HepG2 (cell line): ENCODE measurements around the gene KATNB1. TPM values are rescaled to one million over a fixed set of nuclear protein-coding genes. Genes with fewer than 3 reads are reported as not detected.

Experiments
- AGO1 ChIP-seq: fragments of 200-400 bp; formaldehyde crosslinking; IDR thresholded peaks from 2 replicates; pipeline ENCODE4 v1.6.1; 2017; ENCODE audit warnings: mild to moderate bottlenecking, low read depth, low read length, moderate library complexity; ENCODE audit not compliant: poor library complexity, severe bottlenecking
- ARHGAP35 ChIP-seq: sonication (generic); formaldehyde crosslinking; IDR thresholded peaks from 2 replicates; pipeline ENCODE4 v1.9.0; 2022; ENCODE audit warnings: mild to moderate bottlenecking, inconsistent platforms, moderate library complexity, missing genetic modification reagents, borderline replicate concordance
- MEIS1 ChIP-seq: sonication (generic); formaldehyde crosslinking; IDR thresholded peaks from 2 replicates; pipeline ENCODE4 v1.9.0; 2021; ENCODE audit warnings: mild to moderate bottlenecking, missing genetic modification reagents, moderate library complexity, borderline replicate concordance
- YY1 ChIP-seq: IDR thresholded peaks from 2 replicates; pipeline ENCODE4 v1.6.1; 2011; ENCODE audit warnings: low read length, low read depth, moderate library complexity, mild to moderate bottlenecking; ENCODE audit not compliant: insufficient read depth, insufficient replicate concordance
- polyA plus RNA-seq, 8 experiments: library from polyadenylated mRNA; depleted of rRNA in 3 of 8; stranded (reverse) in 7 of 8; unstranded in 1 of 8; fragments of >200 nt; fragmentation: Illumina TruSeq in 4 of 8; extraction: Trizol in 4 of 8; gene quantifications; 2 replicates each; pipeline versions ENCODE4 v1.2.1 to v1.2.3, GENCODE V29; 2011 to 2016; ENCODE audit warnings: low read depth in 4 of 8, missing spikeins in 1 of 8, mixed read lengths in 1 of 8; ENCODE audit not compliant: insufficient read depth in 1 of 8
- total RNA-seq, 5 experiments: library from RNA; depleted of rRNA; stranded (reverse); fragments of >200 nt; fragmentation: Illumina TruSeq; extraction: Trizol; gene quantifications; 2 replicates each; pipeline ENCODE4 v1.2.3, GENCODE V29; 2016; ENCODE audit warnings: low read depth in 1 of 5
- TF ChIP-seq, protein P1 (sequence below): IDR thresholded peaks from 2 replicates; pipeline ENCODE4 v1.6.1; 2016; ENCODE audit warnings: low read depth, missing genetic modification reagents, missing compliant biosample characterization
- TF ChIP-seq, protein P2 (sequence below): sonication (generic); formaldehyde crosslinking; IDR thresholded peaks from 2 replicates; pipeline ENCODE4 v1.4.0; 2020; ENCODE audit warnings: missing genetic modification reagents, borderline replicate concordance
- TF ChIP-seq, protein P3 (sequence below), 2 experiments: IDR thresholded peaks; 2 replicates each; pipeline ENCODE4 v1.6.1; 2011 to 2012; ENCODE audit warnings: low read length in 2 of 2, borderline replicate concordance in 1 of 2, low read depth in 1 of 2, mild to moderate bottlenecking in 1 of 2, moderate library complexity in 1 of 2
- TF ChIP-seq, protein P4 (sequence below): sonication (generic); formaldehyde crosslinking; IDR thresholded peaks from 2 replicates; pipeline ENCODE4 v1.4.0; 2020; ENCODE audit warnings: missing genetic modification reagents

Gene KATNB1
- total and polyA plus RNA-seq, 2 of the 13 experiments (the other 11 are each of a cell fraction or from before 2014, with no cell fraction given), result 31.5 to 43.5 TPM

DNA sequence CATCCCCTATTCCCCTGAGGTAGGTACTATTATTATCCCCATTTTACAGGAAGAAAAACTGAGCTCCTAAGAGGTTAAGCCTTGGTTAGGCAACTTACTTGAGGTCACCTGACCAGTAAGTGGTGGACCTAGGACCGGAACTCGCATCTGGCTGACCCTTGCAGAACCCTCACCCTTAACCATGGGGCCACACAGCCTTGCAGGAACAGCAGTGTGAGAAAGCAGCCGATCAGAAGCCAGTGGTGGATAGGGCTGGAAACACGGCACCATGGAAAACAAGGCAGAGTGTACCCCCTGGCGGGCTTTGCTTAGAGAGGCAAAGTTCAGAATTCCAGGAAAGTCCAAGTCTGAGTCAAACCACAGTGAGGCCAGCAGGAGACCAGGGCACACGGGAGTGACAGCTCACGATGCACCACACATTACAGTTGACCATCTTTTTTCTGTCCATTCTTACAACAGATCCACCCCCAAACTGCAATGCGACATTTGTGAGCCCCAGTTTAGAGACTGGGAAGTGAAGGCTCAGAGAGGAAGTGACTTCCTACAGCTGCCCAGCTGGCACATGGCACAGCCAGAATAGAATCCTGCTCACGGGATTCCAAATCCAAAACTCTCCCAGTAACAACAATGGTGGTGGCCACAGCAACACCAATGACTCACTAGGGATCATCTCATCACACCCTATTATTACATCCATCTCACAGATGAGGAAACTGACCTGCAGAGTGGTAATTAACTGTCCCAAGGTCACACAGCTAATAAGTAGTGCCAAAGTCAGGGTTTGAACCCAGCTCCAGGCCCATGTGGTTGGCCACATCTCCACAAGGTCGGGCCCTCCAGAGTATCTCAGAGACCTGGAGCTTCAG, 46.4 kb downstream of the KATNB1 start (continued):
- TF ChIP-seq, protein P1, sequence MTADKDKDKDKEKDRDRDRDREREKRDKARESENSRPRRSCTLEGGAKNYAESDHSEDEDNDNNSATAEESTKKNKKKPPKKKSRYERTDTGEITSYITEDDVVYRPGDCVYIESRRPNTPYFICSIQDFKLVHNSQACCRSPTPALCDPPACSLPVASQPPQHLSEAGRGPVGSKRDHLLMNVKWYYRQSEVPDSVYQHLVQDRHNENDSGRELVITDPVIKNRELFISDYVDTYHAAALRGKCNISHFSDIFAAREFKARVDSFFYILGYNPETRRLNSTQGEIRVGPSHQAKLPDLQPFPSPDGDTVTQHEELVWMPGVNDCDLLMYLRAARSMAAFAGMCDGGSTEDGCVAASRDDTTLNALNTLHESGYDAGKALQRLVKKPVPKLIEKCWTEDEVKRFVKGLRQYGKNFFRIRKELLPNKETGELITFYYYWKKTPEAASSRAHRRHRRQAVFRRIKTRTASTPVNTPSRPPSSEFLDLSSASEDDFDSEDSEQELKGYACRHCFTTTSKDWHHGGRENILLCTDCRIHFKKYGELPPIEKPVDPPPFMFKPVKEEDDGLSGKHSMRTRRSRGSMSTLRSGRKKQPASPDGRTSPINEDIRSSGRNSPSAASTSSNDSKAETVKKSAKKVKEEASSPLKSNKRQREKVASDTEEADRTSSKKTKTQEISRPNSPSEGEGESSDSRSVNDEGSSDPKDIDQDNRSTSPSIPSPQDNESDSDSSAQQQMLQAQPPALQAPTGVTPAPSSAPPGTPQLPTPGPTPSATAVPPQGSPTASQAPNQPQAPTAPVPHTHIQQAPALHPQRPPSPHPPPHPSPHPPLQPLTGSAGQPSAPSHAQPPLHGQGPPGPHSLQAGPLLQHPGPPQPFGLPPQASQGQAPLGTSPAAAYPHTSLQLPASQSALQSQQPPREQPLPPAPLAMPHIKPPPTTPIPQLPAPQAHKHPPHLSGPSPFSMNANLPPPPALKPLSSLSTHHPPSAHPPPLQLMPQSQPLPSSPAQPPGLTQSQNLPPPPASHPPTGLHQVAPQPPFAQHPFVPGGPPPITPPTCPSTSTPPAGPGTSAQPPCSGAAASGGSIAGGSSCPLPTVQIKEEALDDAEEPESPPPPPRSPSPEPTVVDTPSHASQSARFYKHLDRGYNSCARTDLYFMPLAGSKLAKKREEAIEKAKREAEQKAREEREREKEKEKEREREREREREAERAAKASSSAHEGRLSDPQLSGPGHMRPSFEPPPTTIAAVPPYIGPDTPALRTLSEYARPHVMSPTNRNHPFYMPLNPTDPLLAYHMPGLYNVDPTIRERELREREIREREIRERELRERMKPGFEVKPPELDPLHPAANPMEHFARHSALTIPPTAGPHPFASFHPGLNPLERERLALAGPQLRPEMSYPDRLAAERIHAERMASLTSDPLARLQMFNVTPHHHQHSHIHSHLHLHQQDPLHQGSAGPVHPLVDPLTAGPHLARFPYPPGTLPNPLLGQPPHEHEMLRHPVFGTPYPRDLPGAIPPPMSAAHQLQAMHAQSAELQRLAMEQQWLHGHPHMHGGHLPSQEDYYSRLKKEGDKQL (CRISPR knock-in tag), result peak; percentile 42; the same call in 1 of the 2 replicates
- TF ChIP-seq, protein P2, sequence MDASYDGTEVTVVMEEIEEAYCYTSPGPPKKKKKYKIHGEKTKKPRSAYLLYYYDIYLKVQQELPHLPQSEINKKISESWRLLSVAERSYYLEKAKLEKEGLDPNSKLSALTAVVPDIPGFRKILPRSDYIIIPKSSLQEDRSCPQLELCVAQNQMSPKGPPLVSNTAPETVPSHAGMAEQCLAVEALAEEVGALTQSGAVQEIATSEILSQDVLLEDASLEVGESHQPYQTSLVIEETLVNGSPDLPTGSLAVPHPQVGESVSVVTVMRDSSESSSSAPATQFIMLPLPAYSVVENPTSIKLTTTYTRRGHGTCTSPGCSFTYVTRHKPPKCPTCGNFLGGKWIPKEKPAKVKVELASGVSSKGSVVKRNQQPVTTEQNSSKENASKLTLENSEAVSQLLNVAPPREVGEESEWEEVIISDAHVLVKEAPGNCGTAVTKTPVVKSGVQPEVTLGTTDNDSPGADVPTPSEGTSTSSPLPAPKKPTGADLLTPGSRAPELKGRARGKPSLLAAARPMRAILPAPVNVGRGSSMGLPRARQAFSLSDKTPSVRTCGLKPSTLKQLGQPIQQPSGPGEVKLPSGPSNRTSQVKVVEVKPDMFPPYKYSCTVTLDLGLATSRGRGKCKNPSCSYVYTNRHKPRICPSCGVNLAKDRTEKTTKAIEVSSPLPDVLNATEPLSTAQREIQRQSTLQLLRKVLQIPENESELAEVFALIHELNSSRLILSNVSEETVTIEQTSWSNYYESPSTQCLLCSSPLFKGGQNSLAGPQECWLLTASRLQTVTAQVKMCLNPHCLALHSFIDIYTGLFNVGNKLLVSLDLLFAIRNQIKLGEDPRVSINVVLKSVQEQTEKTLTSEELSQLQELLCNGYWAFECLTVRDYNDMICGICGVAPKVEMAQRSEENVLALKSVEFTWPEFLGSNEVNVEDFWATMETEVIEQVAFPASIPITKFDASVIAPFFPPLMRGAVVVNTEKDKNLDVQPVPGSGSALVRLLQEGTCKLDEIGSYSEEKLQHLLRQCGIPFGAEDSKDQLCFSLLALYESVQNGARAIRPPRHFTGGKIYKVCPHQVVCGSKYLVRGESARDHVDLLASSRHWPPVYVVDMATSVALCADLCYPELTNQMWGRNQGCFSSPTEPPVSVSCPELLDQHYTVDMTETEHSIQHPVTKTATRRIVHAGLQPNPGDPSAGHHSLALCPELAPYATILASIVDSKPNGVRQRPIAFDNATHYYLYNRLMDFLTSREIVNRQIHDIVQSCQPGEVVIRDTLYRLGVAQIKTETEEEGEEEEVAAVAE (CRISPR knock-in tag), result no peak
- TF ChIP-seq, protein P3, sequence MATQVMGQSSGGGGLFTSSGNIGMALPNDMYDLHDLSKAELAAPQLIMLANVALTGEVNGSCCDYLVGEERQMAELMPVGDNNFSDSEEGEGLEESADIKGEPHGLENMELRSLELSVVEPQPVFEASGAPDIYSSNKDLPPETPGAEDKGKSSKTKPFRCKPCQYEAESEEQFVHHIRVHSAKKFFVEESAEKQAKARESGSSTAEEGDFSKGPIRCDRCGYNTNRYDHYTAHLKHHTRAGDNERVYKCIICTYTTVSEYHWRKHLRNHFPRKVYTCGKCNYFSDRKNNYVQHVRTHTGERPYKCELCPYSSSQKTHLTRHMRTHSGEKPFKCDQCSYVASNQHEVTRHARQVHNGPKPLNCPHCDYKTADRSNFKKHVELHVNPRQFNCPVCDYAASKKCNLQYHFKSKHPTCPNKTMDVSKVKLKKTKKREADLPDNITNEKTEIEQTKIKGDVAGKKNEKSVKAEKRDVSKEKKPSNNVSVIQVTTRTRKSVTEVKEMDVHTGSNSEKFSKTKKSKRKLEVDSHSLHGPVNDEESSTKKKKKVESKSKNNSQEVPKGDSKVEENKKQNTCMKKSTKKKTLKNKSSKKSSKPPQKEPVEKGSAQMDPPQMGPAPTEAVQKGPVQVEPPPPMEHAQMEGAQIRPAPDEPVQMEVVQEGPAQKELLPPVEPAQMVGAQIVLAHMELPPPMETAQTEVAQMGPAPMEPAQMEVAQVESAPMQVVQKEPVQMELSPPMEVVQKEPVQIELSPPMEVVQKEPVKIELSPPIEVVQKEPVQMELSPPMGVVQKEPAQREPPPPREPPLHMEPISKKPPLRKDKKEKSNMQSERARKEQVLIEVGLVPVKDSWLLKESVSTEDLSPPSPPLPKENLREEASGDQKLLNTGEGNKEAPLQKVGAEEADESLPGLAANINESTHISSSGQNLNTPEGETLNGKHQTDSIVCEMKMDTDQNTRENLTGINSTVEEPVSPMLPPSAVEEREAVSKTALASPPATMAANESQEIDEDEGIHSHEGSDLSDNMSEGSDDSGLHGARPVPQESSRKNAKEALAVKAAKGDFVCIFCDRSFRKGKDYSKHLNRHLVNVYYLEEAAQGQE (IDR thresholded peaks at IDR 0.05; ENCODE audit: borderline replicate concordance in 1 of 2, low read depth in 1 of 2, low read length in 2 of 2), result peak in 1 of 2 experiments; percentile 34; a peak in 1 of 4 replicates
- TF ChIP-seq ARHGAP35 (CRISPR knock-in tag) (no peak), AGO1 (no peak), MEIS1 (CRISPR knock-in tag) (peak; percentile 95; the same call in 1 of the 2 replicates), YY1 (peak; percentile 65)
- TF ChIP-seq, protein P4, sequence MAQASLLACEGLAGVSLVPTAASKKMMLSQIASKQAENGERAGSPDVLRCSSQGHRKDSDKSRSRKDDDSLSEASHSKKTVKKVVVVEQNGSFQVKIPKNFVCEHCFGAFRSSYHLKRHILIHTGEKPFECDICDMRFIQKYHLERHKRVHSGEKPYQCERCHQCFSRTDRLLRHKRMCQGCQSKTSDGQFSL (CRISPR knock-in tag), result 0 out of 2 replicates have a peak, but pooled peaks have one; percentile 41
